HFFc6 (cell line): ENCODE measurements around the gene EPB41L5. TPM values are rescaled to one million over a fixed set of nuclear protein-coding genes. Genes with fewer than 3 reads are reported as not detected.
"Not testable (repeated sequence)": the region's sequence is repeated elsewhere in the genome, so short reads cannot be mapped to it uniquely, and the experiment has no call there.

Experiments
- DNase-seq: peaks from one replicate; pipeline ENCODE4 v3.0.0-alpha.2; 2018
- H3K27ac Mint-ChIP-seq: 2 replicates; pipeline ENCODE4 v1.8.0; 2020; ENCODE audit warnings: mild to moderate bottlenecking, mixed read lengths
- H3K27me3 Mint-ChIP-seq: 2 replicates; pipeline ENCODE4 v1.8.0; 2021; ENCODE audit warnings: mild to moderate bottlenecking, moderate library complexity, mixed read lengths; ENCODE audit not compliant: insufficient read depth
- H3K36me3 Mint-ChIP-seq: 2 replicates; pipeline ENCODE4 v1.8.0; 2021; ENCODE audit warnings: low read depth, mixed read lengths
- H3K4me1 Mint-ChIP-seq: 2 replicates; pipeline ENCODE4 v1.8.0; 2020; ENCODE audit warnings: low read depth, mixed read lengths
- H3K4me3 Mint-ChIP-seq: 2 replicates; pipeline ENCODE4 v1.8.0; 2020; ENCODE audit warnings: mild to moderate bottlenecking, moderate library complexity, mixed read lengths
- H3K9me3 Mint-ChIP-seq: 2 replicates; pipeline ENCODE4 v1.8.0; 2020; ENCODE audit warnings: mild to moderate bottlenecking, mixed read lengths
- CTCF ChIP-seq: fragments of 200-600 bp; sonication (generic); IDR thresholded peaks from 2 replicates; pipeline ENCODE4 v1.5.0; 2021; ENCODE audit warnings: antibody characterized with exemption, mild to moderate bottlenecking
- total RNA-seq, 6 experiments: library from RNA; stranded (reverse); fragmentation: NEBNext Ultra II Directional; extraction: Animal tissue kit (Norgen Biotek cat#: 25700); gene quantifications; 2 replicates in 1 of 6; 3 replicates in 5 of 6; pipeline ENCODE4 v1.2.3, GENCODE V29; 2021

Gene EPB41L5
- total RNA-seq, 6 experiments from 2014 or later: 0.63 to 1.3 (median 0.92) TPM

DNA sequence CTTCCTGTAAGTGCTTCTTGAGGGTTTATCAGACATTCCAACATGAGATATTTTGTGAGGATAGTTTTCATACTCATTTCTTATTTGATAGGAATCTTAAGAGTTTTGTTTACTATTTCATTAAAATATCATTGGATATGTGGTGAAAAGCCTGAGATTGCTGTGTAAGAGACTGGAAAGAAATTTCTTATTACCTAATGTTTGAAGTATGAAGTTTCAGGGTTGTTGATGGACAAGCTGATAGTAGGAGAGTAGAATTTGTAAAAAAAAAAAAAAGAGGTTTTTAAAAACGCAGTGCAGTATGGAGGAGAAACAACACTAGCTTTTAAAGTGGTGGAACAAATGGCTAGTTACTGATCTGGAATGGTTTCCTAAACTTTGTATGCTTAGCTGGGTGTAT is 7.7 kb downstream of the EPB41L5 start:
- TF ChIP-seq CTCF: no peak
- Mint-ChIP-seq H3K4me3 (no peak overlapping the region), H3K27me3 (no peaks in the 10 kb centered on the region), H3K4me1 (no peaks in the 10 kb centered on the region), H3K27ac (no peak overlapping the region), H3K9me3 (peaks cover 7% of the 10 kb centered on the region; the same call in 1 of the 2 replicates), H3K36me3 (peaks cover 7% of the 10 kb centered on the region; the same call in 1 of the 2 replicates)
- DNase-seq: no peak

DNA sequence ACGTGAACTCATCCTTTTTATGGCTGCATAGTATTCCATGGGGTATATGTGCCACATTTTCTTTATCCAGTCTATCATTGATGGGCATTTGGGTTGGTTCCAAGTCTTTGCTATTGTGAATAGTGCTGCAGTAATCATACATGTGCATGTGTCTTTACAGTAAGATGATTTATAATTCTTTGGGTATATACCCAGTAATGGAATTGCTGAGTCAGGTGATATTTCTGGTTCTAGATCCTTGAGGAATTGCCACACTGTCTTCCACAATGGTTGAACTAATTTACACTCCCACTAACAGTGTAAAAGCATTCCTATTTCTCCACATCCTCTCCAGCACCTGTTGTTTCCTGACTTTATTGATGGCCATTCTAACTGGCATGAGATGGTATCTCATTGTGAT is 9.6 kb downstream of the EPB41L5 start:
- not testable (repeated sequence) for H3K4me3 Mint-ChIP-seq, H3K27ac Mint-ChIP-seq, DNase-seq, H3K27me3 Mint-ChIP-seq, H3K36me3 Mint-ChIP-seq, H3K4me1 Mint-ChIP-seq
- H3K9me3 Mint-ChIP-seq: peaks cover 15% of the 10 kb centered on the region; the same call in 1 of the 2 replicates

- no peak for DNase-seq
- H3K36me3 Mint-ChIP-seq: peaks cover 7% of the 10 kb centered on the region; the same call in 1 of the 2 replicates
- H3K4me3 Mint-ChIP-seq: no peak overlapping the region
- no peak overlapping the region for H3K27ac Mint-ChIP-seq
- H3K9me3 Mint-ChIP-seq: peaks cover 15% of the 10 kb centered on the region; the same call in 1 of the 2 replicates
- peaks cover 7% of the 10 kb centered on the region for H3K27me3 Mint-ChIP-seq
- H3K4me1 Mint-ChIP-seq: no peaks in the 10 kb centered on the region
- TF ChIP-seq CTCF: peak; percentile 62
These were observed 14.0 kb downstream of the EPB41L5 start for GRCh38 chr2:120026890-120027289.

GRCh38 chr2:120028795-120029194 is 15.9 kb downstream of the EPB41L5 start:
- no peak overlapping the region for H3K27ac Mint-ChIP-seq
- peaks cover 11% of the 10 kb centered on the region; the same call in 1 of the 2 replicates for H3K9me3 Mint-ChIP-seq
- peaks cover 2% of the 10 kb centered on the region; the same call in 1 of the 2 replicates for H3K36me3 Mint-ChIP-seq
- no peak for DNase-seq
- TF ChIP-seq CTCF: no peak
- H3K4me1 Mint-ChIP-seq: no peaks in the 10 kb centered on the region
- no peak overlapping the region for H3K4me3 Mint-ChIP-seq
- peaks cover 14% of the 10 kb centered on the region for H3K27me3 Mint-ChIP-seq

- H3K9me3 Mint-ChIP-seq: 0 out of 2 replicates have a peak, but pooled peaks cover 8% of the 10 kb centered on the region
- DNase-seq: no peak
- no peak overlapping the region for H3K27ac Mint-ChIP-seq
These were observed 17.1 kb downstream of the EPB41L5 start for GRCh38 chr2:120029672-120030640.

More at GRCh38 chr2:120029672-120030640, 17.1 kb downstream of the EPB41L5 start:
- no peak overlapping the region for H3K4me3 Mint-ChIP-seq
- peaks cover 17% of the 10 kb centered on the region for H3K27me3 Mint-ChIP-seq
- no peaks in the 10 kb centered on the region for H3K4me1 Mint-ChIP-seq
- no peaks in the 10 kb centered on the region for H3K36me3 Mint-ChIP-seq
- no peak for TF ChIP-seq CTCF
